ENCODE data around the gene CLDN8.

Gene CLDN8

GRCh38 chr21:30194701-30195299 lies 21.1 kb downstream of the CLDN8 start:
- peak; percentile 1 for DNase-seq

- no peak for DNase-seq
Measured at GRCh38 chr21:30193201-30193600, 22.7 kb downstream of the CLDN8 start.

GRCh38 chr21:30190554-30190953 lies 25.3 kb downstream of the CLDN8 start:
- no peak for DNase-seq

- DNase-seq, result no peak
Measured at GRCh38 chr21:30189773-30190172, 26.1 kb downstream of the CLDN8 start.

- DNase-seq, result no peak
Measured at GRCh38 chr21:30186242-30186641, 29.7 kb downstream of the CLDN8 start.

- DNase-seq, result no peak
Measured at GRCh38 chr21:30168086-30168485, 47.8 kb downstream of the CLDN8 start.

GRCh38 chr21:30166705-30167104 lies 49.2 kb downstream of the CLDN8 start, which contains the start of gene CLDN17:
Gene CLDN17 (minus strand): TSS chr21:30166805. CDS start chr21:30166617, 188 bp downstream.
- no peak for DNase-seq

GRCh38 chr21:30166171-30166570 lies 49.7 kb downstream of the CLDN8 start:
- DNase-seq, result no peak

GRCh38 chr21:30164796-30165195 lies 51.1 kb downstream of the CLDN8 start:
- DNase-seq, result no peak
